ENCODE measurements around the gene FAM53A.
"Not testable (repeated sequence)": the region's sequence is repeated elsewhere in the genome, so short reads cannot be mapped to it uniquely, and the experiment has no call there.

Gene FAM53A

GRCh38 chr4:1678244-1678643 lies 5.9 kb downstream of the FAM53A start:
- Histone ChIP-seq H3K36me3 (ENCODE audit: insufficient read depth, low read length) (no peaks in the 10 kb centered on the region), H3K4me1 (ENCODE audit: control insufficient read depth, insufficient read depth, low read length, unreplicated experiment) (peaks cover 8% of the 10 kb centered on the region), H3K4me3 (ENCODE audit: low read depth, low read length) (no peak overlapping the region), H3K79me2 (ENCODE audit: control insufficient read depth, insufficient read depth, low read length, unreplicated experiment) (no peaks in the 10 kb centered on the region), H2AFZ (ENCODE audit: low read length, unreplicated experiment) (no peak overlapping the region), H3K27ac (ENCODE audit: low read depth, low read length) (no peak overlapping the region), H3K27me3 (ENCODE audit: insufficient read depth, low read length) (no peaks in the 10 kb centered on the region)

GRCh38 chr4:1676605-1677525 lies 7.2 kb downstream of the FAM53A start:
- H2AFZ ChIP-seq (ENCODE audit: low read length, unreplicated experiment), result no peak overlapping the region
- H3K27ac ChIP-seq (ENCODE audit: low read depth, low read length), result no peak overlapping the region
- H3K4me1 ChIP-seq (ENCODE audit: control insufficient read depth, insufficient read depth, low read length, unreplicated experiment), result no peaks in the 10 kb centered on the region
- no peaks in the 10 kb centered on the region for H3K36me3 ChIP-seq (ENCODE audit: insufficient read depth, low read length)
- H3K79me2 ChIP-seq (ENCODE audit: control insufficient read depth, insufficient read depth, low read length, unreplicated experiment), result no peaks in the 10 kb centered on the region
- H3K27me3 ChIP-seq (ENCODE audit: insufficient read depth, low read length), result no peaks in the 10 kb centered on the region
- H3K4me3 ChIP-seq (ENCODE audit: low read depth, low read length), result no peak overlapping the region

- H3K27me3 ChIP-seq (ENCODE audit: insufficient read depth, low read length), result no peaks in the 10 kb centered on the region
- H3K79me2 ChIP-seq (ENCODE audit: control insufficient read depth, insufficient read depth, low read length, unreplicated experiment), result no peaks in the 10 kb centered on the region
- no peaks in the 10 kb centered on the region for H3K36me3 ChIP-seq (ENCODE audit: insufficient read depth, low read length)
- H3K27ac ChIP-seq (ENCODE audit: low read depth, low read length), result no peak overlapping the region
- H3K4me3 ChIP-seq (ENCODE audit: low read depth, low read length), result no peak overlapping the region
- no peak overlapping the region for H2AFZ ChIP-seq (ENCODE audit: low read length, unreplicated experiment)
- H3K4me1 ChIP-seq (ENCODE audit: control insufficient read depth, insufficient read depth, low read length, unreplicated experiment), result no peaks in the 10 kb centered on the region
Measured at GRCh38 chr4:1675802-1676137, 8.3 kb downstream of the FAM53A start.

- Histone ChIP-seq H2AFZ (ENCODE audit: low read length, unreplicated experiment) (no peak overlapping the region), H3K4me3 (ENCODE audit: low read depth, low read length) (no peak overlapping the region), H3K79me2 (ENCODE audit: control insufficient read depth, insufficient read depth, low read length, unreplicated experiment) (no peaks in the 10 kb centered on the region), H3K27me3 (ENCODE audit: insufficient read depth, low read length) (no peaks in the 10 kb centered on the region), H3K27ac (ENCODE audit: low read depth, low read length) (no peak overlapping the region), H3K36me3 (ENCODE audit: insufficient read depth, low read length) (no peaks in the 10 kb centered on the region), H3K4me1 (ENCODE audit: control insufficient read depth, insufficient read depth, low read length, unreplicated experiment) (no peaks in the 10 kb centered on the region)
Measured at GRCh38 chr4:1675136-1675801, 8.8 kb downstream of the FAM53A start.

GRCh38 chr4:1674682-1675081 lies 9.4 kb downstream of the FAM53A start:
- Histone ChIP-seq H3K4me3 (ENCODE audit: low read depth, low read length) (no peak overlapping the region), H3K79me2 (ENCODE audit: control insufficient read depth, insufficient read depth, low read length, unreplicated experiment) (no peaks in the 10 kb centered on the region), H3K27me3 (ENCODE audit: insufficient read depth, low read length) (no peaks in the 10 kb centered on the region), H2AFZ (ENCODE audit: low read length, unreplicated experiment) (no peak overlapping the region), H3K36me3 (ENCODE audit: insufficient read depth, low read length) (no peaks in the 10 kb centered on the region), H3K27ac (ENCODE audit: low read depth, low read length) (no peak overlapping the region), H3K4me1 (ENCODE audit: control insufficient read depth, insufficient read depth, low read length, unreplicated experiment) (no peaks in the 10 kb centered on the region)

- Histone ChIP-seq H3K4me3 (ENCODE audit: low read depth, low read length) (no peak overlapping the region), H3K27ac (ENCODE audit: low read depth, low read length) (no peak overlapping the region), H2AFZ (ENCODE audit: low read length, unreplicated experiment) (no peak overlapping the region), H3K36me3 (ENCODE audit: insufficient read depth, low read length) (no peaks in the 10 kb centered on the region), H3K27me3 (ENCODE audit: insufficient read depth, low read length) (no peaks in the 10 kb centered on the region), H3K79me2 (ENCODE audit: control insufficient read depth, insufficient read depth, low read length, unreplicated experiment) (no peaks in the 10 kb centered on the region), H3K4me1 (ENCODE audit: control insufficient read depth, insufficient read depth, low read length, unreplicated experiment) (no peaks in the 10 kb centered on the region)
Measured at GRCh38 chr4:1673671-1674070, 10.4 kb downstream of the FAM53A start.

GRCh38 chr4:1671011-1671410 lies 13.1 kb downstream of the FAM53A start:
- H3K79me2 ChIP-seq (ENCODE audit: control insufficient read depth, insufficient read depth, low read length, unreplicated experiment); H3K27me3 ChIP-seq (ENCODE audit: insufficient read depth, low read length); H3K4me3 ChIP-seq (ENCODE audit: low read depth, low read length); H3K36me3 ChIP-seq (ENCODE audit: insufficient read depth, low read length); H2AFZ ChIP-seq (ENCODE audit: low read length, unreplicated experiment); H3K27ac ChIP-seq (ENCODE audit: low read depth, low read length); H3K4me1 ChIP-seq (ENCODE audit: control insufficient read depth, insufficient read depth, low read length, unreplicated experiment): not testable (repeated sequence)

GRCh38 chr4:1670279-1670678 lies 13.8 kb downstream of the FAM53A start:
- Histone ChIP-seq H3K4me3 (ENCODE audit: low read depth, low read length) (no peak overlapping the region), H3K27ac (ENCODE audit: low read depth, low read length) (no peak overlapping the region), H3K4me1 (ENCODE audit: control insufficient read depth, insufficient read depth, low read length, unreplicated experiment) (no peaks in the 10 kb centered on the region), H3K36me3 (ENCODE audit: insufficient read depth, low read length) (no peaks in the 10 kb centered on the region), H3K27me3 (ENCODE audit: insufficient read depth, low read length) (no peaks in the 10 kb centered on the region), H2AFZ (ENCODE audit: low read length, unreplicated experiment) (no peak overlapping the region), H3K79me2 (ENCODE audit: control insufficient read depth, insufficient read depth, low read length, unreplicated experiment) (no peaks in the 10 kb centered on the region)

GRCh38 chr4:1669850-1670249 lies 14.3 kb downstream of the FAM53A start:
- H3K4me3 ChIP-seq (ENCODE audit: low read depth, low read length), result no peak overlapping the region
- no peak overlapping the region for H3K27ac ChIP-seq (ENCODE audit: low read depth, low read length)
- no peaks in the 10 kb centered on the region for H3K36me3 ChIP-seq (ENCODE audit: insufficient read depth, low read length)
- H3K79me2 ChIP-seq (ENCODE audit: control insufficient read depth, insufficient read depth, low read length, unreplicated experiment), result no peaks in the 10 kb centered on the region
- no peak overlapping the region for H2AFZ ChIP-seq (ENCODE audit: low read length, unreplicated experiment)
- H3K27me3 ChIP-seq (ENCODE audit: insufficient read depth, low read length), result no peaks in the 10 kb centered on the region
- H3K4me1 ChIP-seq (ENCODE audit: control insufficient read depth, insufficient read depth, low read length, unreplicated experiment), result no peaks in the 10 kb centered on the region

GRCh38 chr4:1669270-1669669 lies 14.8 kb downstream of the FAM53A start:
- H3K27me3 ChIP-seq (ENCODE audit: insufficient read depth, low read length), result no peaks in the 10 kb centered on the region
- no peaks in the 10 kb centered on the region for H3K79me2 ChIP-seq (ENCODE audit: control insufficient read depth, insufficient read depth, low read length, unreplicated experiment)
- H3K36me3 ChIP-seq (ENCODE audit: insufficient read depth, low read length), result no peaks in the 10 kb centered on the region
- H3K4me3 ChIP-seq (ENCODE audit: low read depth, low read length), result no peak overlapping the region
- H3K27ac ChIP-seq (ENCODE audit: low read depth, low read length), result no peak overlapping the region
- H2AFZ ChIP-seq (ENCODE audit: low read length, unreplicated experiment), result no peak overlapping the region
- H3K4me1 ChIP-seq (ENCODE audit: control insufficient read depth, insufficient read depth, low read length, unreplicated experiment), result no peaks in the 10 kb centered on the region

- no peak overlapping the region for H2AFZ ChIP-seq (ENCODE audit: low read length, unreplicated experiment)
Measured at GRCh38 chr4:1668488-1668840, 15.6 kb downstream of the FAM53A start.

More at GRCh38 chr4:1668488-1668840, 15.6 kb downstream of the FAM53A start:
- Histone ChIP-seq H3K27ac (ENCODE audit: low read depth, low read length) (no peak overlapping the region), H3K27me3 (ENCODE audit: insufficient read depth, low read length) (no peaks in the 10 kb centered on the region), H3K79me2 (ENCODE audit: control insufficient read depth, insufficient read depth, low read length, unreplicated experiment) (no peaks in the 10 kb centered on the region), H3K4me3 (ENCODE audit: low read depth, low read length) (no peak overlapping the region), H3K4me1 (ENCODE audit: control insufficient read depth, insufficient read depth, low read length, unreplicated experiment) (no peaks in the 10 kb centered on the region), H3K36me3 (ENCODE audit: insufficient read depth, low read length) (no peaks in the 10 kb centered on the region)
